GM04504 (cell line): ENCODE measurements around the gene GGCX.

Experiments used
- DNase-seq: peaks from one replicate; pipeline ENCODE4 v3.0.0-alpha.2; 2012; ENCODE audit warnings: low read depth

The GGCX gene

DNA sequence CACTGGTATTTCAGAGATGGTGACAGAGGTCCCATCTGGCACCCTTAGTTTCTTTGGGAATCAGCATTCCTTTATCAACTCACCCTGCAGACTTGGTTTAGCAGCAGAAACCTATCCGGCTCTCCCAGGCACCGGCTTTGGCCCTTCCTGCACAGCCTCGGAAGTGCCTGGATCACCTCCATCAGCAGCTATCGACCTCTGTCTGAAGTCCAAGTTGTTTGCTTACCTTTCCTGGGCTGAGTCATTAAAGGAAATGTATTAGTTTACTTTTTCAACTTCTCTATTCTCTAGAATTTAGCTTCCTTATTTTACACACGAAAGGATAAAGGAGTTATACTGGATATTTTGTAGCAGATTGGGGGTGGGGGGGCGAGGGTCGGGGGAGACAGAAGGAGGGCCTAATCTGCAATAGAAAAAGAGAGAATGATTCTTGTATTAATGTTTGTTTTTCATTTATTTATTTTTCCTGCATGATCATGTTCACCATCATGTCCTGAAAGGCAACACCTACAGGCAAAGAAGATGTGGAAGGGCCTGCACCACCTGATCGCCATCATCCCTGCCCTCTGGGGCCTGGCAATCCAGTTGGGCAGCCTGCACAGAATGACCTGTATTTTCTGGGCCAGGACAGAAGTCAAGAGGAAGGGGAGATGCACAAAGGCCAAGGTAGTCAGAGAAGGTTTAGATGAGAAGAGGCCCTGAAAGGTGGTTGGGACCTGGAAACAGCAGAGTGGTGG is 44.5 kb downstream of the GGCX start:
- DNase-seq: no peak

DNA sequence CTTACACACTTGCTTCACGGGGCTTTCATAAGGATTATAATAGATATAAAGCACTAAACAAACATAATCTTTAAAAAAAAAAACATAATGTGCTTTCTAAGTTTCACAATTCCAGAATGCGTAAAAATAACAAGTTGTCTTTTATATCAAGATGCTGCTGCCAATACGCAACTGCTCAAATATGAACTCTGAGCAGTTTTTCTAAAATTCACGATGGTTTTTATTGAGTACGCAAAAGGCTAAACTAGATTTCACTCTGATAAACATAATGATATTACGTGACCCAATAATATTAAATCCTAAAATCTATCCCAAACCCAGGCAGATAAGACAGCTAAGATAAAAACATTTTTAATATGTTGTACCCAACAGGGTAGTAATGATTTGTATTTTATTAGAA is 47.0 kb downstream of the GGCX start:
- no peak for DNase-seq

DNA sequence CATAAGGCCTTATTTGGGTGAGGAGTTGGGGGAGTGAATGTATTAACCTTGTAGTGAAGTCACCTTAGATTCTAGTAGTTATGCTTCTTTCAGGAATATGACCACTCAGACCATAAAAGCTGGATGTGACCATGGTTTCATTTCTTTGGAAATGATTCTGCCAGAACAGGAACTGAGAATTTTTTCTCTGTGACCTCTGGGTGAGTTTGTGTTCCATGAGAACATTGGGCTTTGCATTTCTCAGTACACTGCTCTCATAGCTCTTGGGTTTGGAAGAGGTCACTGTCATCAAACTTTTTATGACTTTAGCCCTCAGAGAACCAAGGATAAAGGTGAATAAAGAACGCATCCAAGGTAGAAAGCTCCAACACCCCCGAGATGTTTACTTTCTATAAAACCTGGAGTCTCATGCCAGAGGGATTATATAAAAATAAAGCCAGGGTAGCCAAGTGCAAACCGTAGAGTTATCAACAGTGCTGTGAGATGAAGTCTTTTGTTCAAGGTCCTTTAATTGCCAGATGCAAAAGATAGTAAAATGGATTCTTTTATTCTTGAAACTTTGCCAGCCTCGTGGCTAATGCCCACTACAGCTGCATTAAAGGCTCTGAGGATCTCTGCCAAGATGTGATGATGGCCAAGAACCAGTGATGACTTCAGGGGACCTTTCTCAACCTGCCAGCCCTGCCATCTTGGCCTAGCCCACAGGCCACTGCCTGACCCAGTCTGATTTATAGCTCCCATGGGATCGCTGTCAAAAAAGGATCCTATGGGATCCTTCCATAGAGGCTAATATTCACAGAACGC is 50.1 kb downstream of the GGCX start:
- no peak for DNase-seq

DNA sequence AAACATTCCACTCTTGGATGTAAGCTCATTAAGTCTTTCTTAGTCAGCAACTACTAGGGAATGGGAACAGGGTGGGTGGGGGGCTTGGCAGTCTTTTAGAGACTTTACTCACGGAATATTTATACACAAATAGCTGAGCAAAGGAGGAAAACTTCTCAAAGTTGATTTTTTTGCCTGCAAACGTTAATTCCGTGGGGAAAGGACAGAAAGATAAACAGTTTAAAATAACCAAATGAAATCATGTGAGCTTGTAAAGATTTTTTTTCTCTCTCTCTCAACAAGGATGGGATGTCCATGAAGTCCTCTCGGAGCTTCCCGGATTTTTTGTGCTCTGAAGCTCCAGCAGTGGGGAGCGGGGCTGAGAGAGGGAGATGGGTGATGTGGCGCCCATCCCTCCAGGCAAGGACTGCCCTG is 54.5 kb downstream of the GGCX start:
- DNase-seq: no peak

DNA sequence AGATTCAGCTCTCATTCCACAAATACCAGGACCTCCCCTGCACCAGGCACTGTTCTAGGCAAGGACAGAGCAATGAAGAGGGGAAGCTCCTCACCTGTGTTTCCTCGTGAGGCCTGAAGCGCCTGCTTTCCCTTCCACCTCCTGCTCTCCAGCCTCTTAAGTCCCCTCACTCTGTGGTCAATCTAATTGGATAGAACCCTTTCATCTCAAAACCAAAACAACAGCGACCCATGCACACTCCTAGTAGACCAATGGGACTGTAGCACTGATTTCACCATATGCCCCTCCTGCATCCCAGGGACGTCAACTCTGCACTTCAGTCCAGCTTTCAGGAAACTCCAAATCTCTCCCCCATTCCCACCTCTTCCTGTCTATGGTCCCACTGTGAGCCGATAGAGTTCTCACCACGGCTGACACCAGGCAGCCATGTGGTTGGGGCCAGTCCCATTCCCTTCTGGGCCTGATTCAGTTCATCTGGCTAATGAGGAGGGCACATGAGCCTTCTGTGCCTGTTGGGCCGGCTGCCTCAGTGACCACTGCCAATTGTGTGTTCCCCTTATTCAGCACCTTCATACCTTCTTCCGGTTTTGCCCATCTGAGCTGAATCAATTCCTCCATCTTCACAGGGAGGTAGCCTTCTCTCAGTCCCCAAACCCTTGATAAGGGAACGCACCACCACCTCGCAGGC is 55.6 kb downstream of the GGCX start:
- DNase-seq: no peak

DNA sequence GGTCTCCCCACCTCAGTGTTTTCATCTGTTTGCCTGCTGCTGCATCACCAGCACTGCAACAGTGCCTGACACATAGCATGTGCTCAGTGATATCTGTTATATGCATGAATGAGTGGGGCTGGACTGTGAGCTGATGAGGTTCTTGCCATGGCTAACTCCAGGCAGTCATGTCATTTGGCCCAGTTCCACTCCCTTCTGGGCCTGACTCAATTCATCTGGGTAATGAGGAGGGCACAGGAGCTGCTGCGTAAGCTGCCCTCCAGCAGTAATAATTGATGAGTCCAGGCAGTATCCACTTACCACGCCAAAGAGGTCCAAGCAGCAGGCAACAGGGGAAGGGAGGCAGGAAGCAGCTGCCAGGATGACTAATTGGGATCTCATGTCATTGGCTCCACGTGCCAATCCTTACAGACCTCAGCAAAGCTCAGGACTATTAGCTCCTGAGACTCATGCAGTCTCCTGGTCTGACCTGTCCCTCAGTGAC is 56.5 kb downstream of the GGCX start:
- peak; percentile 91 for DNase-seq

DNA sequence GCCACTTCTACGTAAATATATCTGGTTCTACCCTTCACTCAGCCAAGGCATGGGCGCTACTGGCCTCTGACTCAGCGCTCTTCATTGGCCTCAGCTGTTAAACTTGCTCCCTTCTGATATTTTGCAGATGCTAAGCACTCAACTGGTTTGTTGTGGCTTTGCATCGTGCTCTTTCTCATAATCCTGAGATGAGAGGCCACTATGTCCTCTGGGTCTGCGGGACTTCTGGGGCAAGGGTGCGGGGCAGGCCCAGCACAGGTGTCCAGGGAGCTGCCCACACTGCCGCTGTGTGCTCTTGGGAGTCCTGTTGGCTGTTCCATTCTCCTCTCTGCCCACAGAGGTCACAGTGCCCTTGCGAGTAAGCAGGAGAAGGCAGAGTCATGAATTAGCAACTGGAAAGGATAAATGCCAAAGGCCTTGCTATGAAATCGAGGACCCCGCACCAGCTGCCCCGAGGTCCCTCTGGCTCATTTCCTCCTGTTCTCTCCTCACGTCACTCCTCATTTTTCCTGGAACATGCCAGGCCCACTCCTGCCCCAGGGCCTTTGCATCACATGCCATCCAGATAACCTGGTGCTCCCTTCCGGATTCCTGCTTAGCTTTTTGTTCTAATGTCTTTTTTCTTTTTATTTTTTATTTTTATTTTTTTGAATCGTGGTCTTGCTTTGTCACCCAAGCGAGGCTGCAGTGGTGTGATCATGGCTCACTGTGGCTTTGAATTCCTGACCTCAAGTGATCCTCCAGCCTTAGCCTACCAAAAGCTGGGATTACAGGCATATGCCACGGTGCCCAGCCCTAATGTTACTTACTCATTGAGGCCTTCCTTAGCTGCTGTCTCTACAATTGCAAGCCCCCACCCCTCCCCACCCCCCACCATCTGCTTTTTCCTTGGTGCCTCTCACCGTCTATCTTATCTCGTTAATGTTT is 57.2 kb downstream of the GGCX start:
- DNase-seq: peak; percentile 74

DNA sequence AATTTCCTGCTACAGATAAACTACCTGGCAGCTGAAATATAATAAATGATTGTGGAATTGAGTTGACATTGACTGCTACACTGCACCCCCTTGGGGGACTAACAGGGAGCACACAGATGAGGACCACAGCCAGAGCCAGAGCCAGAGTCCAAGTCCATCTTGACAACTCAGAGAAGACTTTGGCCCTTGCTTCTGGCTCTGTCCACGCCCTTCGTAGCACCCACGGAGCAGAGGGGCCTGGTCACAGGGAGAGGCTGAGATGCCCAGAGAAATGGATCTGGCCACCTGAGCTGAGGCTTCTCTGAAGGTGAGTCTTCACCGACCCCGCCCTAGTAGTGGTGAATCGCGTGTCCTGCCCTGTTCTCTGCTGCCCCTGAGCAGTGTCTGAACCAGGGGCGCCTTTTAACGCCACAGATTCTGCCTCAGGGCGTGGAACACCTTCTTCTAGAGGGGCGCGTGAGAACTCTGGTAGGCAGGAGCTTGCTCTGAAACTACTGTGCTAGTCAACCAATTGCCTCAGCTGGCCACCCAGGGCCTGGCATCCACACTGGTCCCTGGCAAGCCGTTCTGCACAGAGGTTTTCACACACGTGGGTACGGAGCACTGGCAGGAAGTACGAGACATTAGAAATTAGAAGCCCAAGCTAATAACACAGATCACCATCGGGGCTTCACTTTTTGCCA is 58.0 kb downstream of the GGCX start:
- DNase-seq: no peak

DNA sequence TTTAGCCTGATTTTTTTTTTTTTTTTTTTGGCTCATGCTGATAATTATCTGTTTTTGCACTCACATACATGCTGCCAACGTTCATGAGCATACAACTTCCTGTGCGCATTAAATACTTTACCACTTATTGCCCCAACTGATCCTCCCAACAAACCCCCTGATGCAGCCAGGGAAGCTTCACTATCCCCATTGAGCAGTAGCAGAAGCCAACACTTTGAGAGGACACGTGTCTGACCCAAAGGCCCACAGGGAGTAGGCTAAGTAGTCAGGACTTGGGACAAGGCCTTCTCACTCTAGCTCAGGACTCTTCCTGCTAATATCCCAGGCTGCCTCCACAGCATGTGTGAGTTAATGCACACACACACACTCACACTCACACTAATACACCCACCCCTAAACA is 58.6 kb downstream of the GGCX start:
- no peak for DNase-seq

DNA sequence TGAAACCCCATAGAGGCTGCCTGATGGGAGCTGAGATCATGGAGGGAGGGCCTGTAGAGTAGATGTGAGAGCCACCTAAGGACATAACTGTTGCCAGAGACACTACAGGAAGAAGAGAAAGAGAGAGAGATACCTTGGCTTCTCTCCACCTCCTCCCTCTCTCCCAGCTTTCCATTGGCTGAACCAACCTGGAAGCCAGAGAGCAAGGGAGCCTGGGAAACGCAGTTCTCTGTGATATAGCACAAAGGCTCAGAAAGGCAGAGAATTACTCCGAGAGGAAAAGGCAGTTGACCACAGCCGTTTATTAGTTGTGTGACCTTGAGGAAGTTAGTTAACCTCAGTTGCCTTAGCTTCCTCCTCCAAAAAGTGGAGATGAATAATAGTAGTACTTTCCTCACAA is 60.0 kb downstream of the GGCX start:
- DNase-seq: no peak

DNA sequence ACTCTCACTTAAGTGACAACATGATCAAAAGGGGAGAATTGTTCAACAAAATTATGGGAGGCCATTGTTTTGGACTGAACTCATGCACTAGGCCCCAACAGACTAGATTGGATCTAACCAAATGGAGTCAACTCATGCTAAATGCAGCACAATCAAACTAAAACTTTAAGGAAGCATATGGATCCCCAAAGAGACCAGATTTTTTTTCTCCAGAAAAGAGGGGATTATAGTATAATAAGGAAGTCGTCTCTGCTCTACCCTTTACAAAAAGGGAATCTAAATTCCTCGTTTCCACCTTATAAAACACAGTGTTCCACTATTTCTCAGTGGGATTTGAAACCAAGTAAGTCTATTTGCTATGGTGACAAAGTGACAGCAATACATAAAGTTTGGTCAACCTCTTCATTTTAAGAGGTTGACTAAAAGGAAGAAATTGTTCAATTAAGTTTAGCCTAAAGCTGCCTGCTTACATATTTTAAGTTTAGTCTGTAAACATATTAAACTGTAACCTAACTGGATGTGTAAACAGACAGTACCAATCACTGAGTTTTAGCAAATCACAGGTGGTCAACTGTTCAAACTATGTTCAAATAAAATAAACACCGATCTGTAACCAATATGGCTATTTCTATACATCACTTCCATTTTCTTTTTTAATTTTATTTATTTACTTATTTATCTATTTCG is 63.2 kb downstream of the GGCX start:
- no peak for DNase-seq

DNA sequence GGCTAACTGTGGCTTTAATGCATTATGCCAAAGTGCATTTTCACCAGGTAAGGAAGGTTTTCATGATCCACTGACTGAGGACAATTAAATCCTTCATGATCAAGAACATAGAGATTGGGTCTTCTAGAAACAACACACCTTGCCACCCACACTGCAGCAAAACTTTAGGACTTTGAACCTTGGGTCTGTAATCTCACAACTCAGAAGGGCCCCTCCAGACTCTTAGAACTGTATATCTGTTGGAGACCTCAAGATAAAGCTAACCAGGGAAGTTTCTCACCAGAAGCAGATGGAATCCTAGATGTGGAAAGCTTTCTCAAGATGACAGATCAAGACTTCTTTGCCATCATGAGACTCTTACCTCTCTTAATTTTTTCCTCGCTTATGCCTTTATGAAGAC is 64.9 kb downstream of the GGCX start:
- DNase-seq: no peak
